ENCODE measurements around the gene GRK1. TPM values are rescaled to one million over a fixed set of nuclear protein-coding genes. Genes with fewer than 3 reads are reported as not detected.

The GRK1 gene
- total and polyA plus RNA-seq, 2 experiments from 2014 or later, result not detected

- Histone ChIP-seq H3K27ac (ENCODE audit: low read depth) (no peak overlapping the region), H3K79me2 (replicated peaks; ENCODE audit: insufficient read depth) (no peaks in the 10 kb centered on the region), H3K4me2 (no peak overlapping the region), H3K9me2 (ENCODE audit: insufficient read depth) (no peaks in the 10 kb centered on the region), H3F3A (replicated peaks; ENCODE audit: low read depth) (peaks cover 5% of the 10 kb centered on the region; the same call in 1 of the 2 replicates), H3K4me3 (no peak overlapping the region), H3K27me3 (ENCODE audit: insufficient read depth) (no peaks in the 10 kb centered on the region), H4K20me1 (replicated peaks; ENCODE audit: insufficient read depth) (no peaks in the 10 kb centered on the region), H2AFZ (no peak overlapping the region), H3K36me3 (ENCODE audit: insufficient read depth) (no peaks in the 10 kb centered on the region), H3K4me1 (ENCODE audit: insufficient read depth) (no peaks in the 10 kb centered on the region)
- H3K27ac Mint-ChIP-seq, result no peak overlapping the region; the same call in 1 of the 2 replicates
- no peaks in the 10 kb centered on the region; the same call in 2 of the 3 replicates for H3K36me3 Mint-ChIP-seq (ENCODE audit: low read depth)
- TF ChIP-seq STAT1 (IDR thresholded peaks at IDR 0.05; ENCODE audit: unreplicated experiment) (no peak), EZH2 (IDR thresholded peaks at IDR 0.05; ENCODE audit: low read depth, unreplicated experiment) (no peak), JUNB (IDR thresholded peaks at IDR 0.05; ENCODE audit: unreplicated experiment) (no peak), CREB1 (CRISPR knock-in tag; IDR thresholded peaks at IDR 0.05; ENCODE audit: low read depth) (no peak), ZNF331 (CRISPR knock-in tag; IDR thresholded peaks at IDR 0.05; ENCODE audit: low read depth) (no peak), ZNF114 (CRISPR knock-in tag; IDR thresholded peaks at IDR 0.05) (no peak), EZH2phosphoT487 (IDR thresholded peaks at IDR 0.05; ENCODE audit: unreplicated experiment) (no peak), POLR2AphosphoS5 (IDR thresholded peaks at IDR 0.05; ENCODE audit: low read depth) (no peak), NANOG (IDR thresholded peaks at IDR 0.05; ENCODE audit: borderline replicate concordance) (no peak)
- TF ChIP-seq, protein P1, sequence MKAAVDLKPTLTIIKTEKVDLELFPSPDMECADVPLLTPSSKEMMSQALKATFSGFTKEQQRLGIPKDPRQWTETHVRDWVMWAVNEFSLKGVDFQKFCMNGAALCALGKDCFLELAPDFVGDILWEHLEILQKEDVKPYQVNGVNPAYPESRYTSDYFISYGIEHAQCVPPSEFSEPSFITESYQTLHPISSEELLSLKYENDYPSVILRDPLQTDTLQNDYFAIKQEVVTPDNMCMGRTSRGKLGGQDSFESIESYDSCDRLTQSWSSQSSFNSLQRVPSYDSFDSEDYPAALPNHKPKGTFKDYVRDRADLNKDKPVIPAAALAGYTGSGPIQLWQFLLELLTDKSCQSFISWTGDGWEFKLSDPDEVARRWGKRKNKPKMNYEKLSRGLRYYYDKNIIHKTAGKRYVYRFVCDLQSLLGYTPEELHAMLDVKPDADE (IDR thresholded peaks at IDR 0.05), result no peak
- TF ChIP-seq, protein P2, sequence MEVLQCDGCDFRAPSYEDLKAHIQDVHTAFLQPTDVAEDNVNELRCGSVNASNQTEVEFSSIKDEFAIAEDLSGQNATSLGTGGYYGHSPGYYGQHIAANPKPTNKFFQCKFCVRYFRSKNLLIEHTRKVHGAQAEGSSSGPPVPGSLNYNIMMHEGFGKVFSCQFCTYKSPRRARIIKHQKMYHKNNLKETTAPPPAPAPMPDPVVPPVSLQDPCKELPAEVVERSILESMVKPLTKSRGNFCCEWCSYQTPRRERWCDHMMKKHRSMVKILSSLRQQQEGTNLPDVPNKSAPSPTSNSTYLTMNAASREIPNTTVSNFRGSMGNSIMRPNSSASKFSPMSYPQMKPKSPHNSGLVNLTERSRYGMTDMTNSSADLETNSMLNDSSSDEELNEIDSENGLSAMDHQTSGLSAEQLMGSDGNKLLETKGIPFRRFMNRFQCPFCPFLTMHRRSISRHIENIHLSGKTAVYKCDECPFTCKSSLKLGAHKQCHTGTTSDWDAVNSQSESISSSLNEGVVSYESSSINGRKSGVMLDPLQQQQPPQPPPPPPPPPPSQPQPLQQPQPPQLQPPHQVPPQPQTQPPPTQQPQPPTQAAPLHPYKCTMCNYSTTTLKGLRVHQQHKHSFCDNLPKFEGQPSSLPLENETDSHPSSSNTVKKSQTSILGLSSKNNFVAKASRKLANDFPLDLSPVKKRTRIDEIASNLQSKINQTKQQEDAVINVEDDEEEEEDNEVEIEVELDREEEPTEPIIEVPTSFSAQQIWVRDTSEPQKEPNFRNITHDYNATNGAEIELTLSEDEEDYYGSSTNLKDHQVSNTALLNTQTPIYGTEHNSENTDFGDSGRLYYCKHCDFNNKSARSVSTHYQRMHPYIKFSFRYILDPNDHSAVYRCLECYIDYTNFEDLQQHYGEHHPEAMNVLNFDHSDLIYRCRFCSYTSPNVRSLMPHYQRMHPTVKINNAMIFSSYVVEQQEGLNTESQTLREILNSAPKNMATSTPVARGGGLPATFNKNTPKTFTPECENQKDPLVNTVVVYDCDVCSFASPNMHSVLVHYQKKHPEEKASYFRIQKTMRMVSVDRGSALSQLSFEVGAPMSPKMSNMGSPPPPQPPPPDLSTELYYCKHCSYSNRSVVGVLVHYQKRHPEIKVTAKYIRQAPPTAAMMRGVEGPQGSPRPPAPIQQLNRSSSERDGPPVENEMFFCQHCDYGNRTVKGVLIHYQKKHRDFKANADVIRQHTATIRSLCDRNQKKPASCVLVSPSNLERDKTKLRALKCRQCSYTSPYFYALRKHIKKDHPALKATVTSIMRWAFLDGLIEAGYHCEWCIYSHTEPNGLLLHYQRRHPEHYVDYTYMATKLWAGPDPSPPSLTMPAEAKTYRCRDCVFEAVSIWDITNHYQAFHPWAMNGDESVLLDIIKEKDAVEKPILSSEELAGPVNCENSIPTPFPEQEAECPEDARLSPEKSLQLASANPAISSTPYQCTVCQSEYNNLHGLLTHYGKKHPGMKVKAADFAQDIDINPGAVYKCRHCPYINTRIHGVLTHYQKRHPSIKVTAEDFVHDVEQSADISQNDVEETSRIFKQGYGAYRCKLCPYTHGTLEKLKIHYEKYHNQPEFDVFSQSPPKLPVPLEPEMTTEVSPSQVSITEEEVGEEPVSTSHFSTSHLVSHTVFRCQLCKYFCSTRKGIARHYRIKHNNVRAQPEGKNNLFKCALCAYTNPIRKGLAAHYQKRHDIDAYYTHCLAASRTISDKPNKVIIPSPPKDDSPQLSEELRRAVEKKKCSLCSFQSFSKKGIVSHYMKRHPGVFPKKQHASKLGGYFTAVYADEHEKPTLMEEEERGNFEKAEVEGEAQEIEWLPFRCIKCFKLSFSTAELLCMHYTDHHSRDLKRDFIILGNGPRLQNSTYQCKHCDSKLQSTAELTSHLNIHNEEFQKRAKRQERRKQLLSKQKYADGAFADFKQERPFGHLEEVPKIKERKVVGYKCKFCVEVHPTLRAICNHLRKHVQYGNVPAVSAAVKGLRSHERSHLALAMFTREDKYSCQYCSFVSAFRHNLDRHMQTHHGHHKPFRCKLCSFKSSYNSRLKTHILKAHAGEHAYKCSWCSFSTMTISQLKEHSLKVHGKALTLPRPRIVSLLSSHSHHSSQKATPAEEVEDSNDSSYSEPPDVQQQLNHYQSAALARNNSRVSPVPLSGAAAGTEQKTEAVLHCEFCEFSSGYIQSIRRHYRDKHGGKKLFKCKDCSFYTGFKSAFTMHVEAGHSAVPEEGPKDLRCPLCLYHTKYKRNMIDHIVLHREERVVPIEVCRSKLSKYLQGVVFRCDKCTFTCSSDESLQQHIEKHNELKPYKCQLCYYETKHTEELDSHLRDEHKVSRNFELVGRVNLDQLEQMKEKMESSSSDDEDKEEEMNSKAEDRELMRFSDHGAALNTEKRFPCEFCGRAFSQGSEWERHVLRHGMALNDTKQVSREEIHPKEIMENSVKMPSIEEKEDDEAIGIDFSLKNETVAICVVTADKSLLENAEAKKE (CRISPR knock-in tag; IDR thresholded peaks at IDR 0.05), result no peak
- TF ChIP-seq, protein P3, sequence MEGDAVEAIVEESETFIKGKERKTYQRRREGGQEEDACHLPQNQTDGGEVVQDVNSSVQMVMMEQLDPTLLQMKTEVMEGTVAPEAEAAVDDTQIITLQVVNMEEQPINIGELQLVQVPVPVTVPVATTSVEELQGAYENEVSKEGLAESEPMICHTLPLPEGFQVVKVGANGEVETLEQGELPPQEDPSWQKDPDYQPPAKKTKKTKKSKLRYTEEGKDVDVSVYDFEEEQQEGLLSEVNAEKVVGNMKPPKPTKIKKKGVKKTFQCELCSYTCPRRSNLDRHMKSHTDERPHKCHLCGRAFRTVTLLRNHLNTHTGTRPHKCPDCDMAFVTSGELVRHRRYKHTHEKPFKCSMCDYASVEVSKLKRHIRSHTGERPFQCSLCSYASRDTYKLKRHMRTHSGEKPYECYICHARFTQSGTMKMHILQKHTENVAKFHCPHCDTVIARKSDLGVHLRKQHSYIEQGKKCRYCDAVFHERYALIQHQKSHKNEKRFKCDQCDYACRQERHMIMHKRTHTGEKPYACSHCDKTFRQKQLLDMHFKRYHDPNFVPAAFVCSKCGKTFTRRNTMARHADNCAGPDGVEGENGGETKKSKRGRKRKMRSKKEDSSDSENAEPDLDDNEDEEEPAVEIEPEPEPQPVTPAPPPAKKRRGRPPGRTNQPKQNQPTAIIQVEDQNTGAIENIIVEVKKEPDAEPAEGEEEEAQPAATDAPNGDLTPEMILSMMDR (conservative IDR thresholded peaks at IDR 0.05; ENCODE audit: low read depth in 2 of 2), result no peak
- TF ChIP-seq, protein P4, sequence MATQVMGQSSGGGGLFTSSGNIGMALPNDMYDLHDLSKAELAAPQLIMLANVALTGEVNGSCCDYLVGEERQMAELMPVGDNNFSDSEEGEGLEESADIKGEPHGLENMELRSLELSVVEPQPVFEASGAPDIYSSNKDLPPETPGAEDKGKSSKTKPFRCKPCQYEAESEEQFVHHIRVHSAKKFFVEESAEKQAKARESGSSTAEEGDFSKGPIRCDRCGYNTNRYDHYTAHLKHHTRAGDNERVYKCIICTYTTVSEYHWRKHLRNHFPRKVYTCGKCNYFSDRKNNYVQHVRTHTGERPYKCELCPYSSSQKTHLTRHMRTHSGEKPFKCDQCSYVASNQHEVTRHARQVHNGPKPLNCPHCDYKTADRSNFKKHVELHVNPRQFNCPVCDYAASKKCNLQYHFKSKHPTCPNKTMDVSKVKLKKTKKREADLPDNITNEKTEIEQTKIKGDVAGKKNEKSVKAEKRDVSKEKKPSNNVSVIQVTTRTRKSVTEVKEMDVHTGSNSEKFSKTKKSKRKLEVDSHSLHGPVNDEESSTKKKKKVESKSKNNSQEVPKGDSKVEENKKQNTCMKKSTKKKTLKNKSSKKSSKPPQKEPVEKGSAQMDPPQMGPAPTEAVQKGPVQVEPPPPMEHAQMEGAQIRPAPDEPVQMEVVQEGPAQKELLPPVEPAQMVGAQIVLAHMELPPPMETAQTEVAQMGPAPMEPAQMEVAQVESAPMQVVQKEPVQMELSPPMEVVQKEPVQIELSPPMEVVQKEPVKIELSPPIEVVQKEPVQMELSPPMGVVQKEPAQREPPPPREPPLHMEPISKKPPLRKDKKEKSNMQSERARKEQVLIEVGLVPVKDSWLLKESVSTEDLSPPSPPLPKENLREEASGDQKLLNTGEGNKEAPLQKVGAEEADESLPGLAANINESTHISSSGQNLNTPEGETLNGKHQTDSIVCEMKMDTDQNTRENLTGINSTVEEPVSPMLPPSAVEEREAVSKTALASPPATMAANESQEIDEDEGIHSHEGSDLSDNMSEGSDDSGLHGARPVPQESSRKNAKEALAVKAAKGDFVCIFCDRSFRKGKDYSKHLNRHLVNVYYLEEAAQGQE (IDR thresholded peaks at IDR 0.05; ENCODE audit: unreplicated experiment), result no peak
- DNase-seq (ENCODE audit: low spot score) (no peak), ATAC-seq (peak; percentile 10; the same call in 1 of the 3 replicates)
- H3K9me3 Mint-ChIP-seq, result peaks cover 3% of the 10 kb centered on the region; the same call in 1 of the 3 replicates
- peaks cover 12% of the 10 kb centered on the region for H3K27me3 Mint-ChIP-seq (ENCODE audit: insufficient read depth, low read depth, poor library complexity)
- H3K4me3 Mint-ChIP-seq, result no peak overlapping the region
- H3K4me1 Mint-ChIP-seq, result peaks cover 20% of the 10 kb centered on the region
Observed at GRCh38 chr13:113741191-113741668, 74.2 kb downstream of the GRK1 start.

Data from GM23338 (cell line).